HG02571 (cell line): Measurements from ENCODE around the gene TDP1.
"Not testable (repeated sequence)": the region's sequence is repeated elsewhere in the genome, so short reads cannot be mapped to it uniquely, and the experiment has no call there.

Experiments used
- ATAC-seq: cut with Tn5 transposase; IDR thresholded peaks from one replicate; pipeline ENCODE4 v1.9.1; 2021; ENCODE audit warnings: mild to moderate bottlenecking, moderate library complexity; ENCODE audit not compliant: unreplicated experiment

Gene TDP1

GRCh38 chr14:89987161-89987475 lies 31.4 kb downstream of the TDP1 start:
- ATAC-seq, result no peak

GRCh38 chr14:89988787-89989186 lies 33.1 kb downstream of the TDP1 start:
- no peak for ATAC-seq

DNA sequence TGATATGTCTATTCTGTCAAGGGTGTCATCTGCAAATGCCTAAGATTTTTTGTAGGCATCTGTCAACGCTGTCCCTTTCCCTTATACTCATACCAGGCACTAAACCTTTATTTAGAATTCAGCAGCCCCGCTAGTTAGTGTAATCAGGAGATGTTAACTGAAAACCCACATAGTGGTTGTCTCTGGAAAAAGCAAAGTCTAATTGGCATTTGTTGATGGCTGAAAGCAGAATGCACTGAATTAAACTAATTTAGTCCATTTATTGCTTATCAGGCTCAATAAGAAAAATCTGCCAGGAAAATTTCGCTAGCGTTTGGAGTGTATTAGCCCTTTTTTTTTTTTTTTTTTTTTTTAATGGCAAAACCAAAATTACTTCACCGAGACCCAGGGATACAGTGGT lies 34.5 kb downstream of the TDP1 start:
- ATAC-seq, result no peak

DNA sequence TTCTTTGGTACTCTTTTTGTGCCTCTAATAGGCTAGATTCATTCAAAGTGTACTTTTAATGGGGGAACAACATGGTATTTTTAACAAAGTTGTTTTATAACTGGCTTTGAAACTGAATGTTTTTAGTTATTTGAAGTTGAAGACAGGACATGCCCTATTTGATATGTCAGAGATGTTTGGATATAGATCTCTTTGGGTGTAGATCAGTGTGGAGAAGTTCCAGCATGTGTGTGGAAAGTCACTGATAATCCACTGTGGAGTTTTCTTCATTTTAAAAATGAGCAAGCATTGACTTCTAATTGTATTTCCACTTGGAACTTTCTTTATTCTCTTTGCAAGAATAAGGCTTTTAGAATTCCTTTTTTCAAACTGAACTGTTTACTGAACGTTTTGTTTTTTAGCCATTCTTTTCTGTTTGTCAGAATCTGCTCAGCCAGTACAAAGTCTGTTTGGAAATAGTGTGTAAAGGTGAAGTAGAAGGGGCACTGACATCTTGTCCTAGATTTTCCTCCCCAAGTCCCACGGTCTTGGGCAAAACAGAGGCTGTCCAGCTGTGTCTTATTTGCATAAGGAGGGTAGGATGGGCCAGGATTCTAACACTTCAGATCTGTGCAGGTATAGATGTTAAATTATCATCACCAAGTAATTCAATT lies 35.0 kb downstream of the TDP1 start:
- no peak for ATAC-seq

DNA sequence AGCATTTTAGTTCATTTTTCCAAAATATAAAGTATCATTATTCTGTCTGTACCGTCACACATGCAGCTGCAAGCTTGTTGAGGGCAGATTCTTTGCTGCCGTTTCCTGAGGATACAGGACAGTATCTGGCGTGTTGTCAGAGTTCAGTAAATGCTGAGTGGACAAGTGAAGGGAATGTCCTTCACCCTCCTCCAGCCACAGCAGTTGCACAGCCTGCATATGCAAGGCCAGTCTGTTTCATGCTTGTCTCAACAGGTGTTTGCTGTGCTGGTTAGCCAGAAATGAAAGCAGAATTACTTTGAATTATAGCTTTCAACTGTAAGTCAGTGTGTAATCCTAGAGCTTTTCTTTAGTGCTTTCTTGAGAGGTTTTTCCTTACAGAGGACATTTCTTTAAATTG lies 36.5 kb downstream of the TDP1 start:
- no peak for ATAC-seq

- ATAC-seq, result no peak
Measured at GRCh38 chr14:89996963-89997362, 41.2 kb downstream of the TDP1 start.

DNA sequence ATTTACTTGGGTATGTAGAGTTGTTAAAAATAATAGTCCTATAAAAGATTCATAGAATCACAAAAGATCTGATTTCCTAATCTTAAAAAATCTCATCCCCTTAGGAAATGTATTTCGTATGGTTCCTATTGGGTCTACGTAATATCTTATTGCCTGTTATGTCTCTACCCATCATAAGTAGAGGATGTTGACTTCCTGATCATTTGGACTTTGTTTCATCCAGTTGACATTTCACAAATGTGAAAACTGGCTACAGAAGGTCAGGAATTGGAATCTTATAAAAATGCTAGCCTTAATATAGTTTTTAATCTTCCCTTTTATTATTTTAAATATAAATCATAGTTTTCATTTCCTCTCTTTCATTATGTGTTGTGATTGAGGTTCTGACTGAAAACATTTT lies 45.2 kb downstream of the TDP1 start:
- ATAC-seq, result no peak

GRCh38 chr14:90003526-90004307 lies 48.0 kb downstream of the TDP1 start:
- no peak for ATAC-seq

GRCh38 chr14:90005441-90005840 lies 49.7 kb downstream of the TDP1 start:
- no peak for ATAC-seq

DNA sequence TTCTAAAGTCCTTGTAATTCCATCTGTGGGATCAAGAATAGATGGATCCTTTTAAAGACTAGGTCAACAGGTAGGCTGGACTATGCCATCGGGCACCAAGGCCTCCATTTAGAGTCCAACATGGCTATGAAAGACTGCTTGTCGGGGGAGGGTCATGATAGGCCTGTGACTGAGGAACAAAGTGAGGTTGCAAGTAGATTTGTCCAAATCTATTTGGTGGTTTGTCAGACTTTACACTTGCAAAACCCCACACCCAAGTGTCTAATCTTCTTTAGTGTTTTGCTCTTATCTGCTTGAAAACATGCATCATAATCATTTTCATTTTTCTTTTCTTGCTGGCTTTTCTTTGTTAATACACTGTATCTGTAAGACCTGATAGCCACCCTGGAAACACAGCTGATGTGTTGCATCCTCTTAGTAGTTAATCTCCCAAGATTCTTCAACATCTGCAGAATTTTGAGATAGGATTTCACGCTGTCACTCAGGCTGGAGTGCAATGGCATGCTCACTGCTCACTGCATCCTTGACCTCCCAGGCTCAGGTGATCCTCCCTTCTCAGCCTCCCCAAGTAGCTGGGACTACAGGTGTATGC lies 50.3 kb downstream of the TDP1 start:
- ATAC-seq, result no peak

- no peak for ATAC-seq
Measured at GRCh38 chr14:90017371-90017770, 61.6 kb downstream of the TDP1 start.

- no peak for ATAC-seq
Measured at GRCh38 chr14:90019824-90020523, 64.2 kb downstream of the TDP1 start.

DNA sequence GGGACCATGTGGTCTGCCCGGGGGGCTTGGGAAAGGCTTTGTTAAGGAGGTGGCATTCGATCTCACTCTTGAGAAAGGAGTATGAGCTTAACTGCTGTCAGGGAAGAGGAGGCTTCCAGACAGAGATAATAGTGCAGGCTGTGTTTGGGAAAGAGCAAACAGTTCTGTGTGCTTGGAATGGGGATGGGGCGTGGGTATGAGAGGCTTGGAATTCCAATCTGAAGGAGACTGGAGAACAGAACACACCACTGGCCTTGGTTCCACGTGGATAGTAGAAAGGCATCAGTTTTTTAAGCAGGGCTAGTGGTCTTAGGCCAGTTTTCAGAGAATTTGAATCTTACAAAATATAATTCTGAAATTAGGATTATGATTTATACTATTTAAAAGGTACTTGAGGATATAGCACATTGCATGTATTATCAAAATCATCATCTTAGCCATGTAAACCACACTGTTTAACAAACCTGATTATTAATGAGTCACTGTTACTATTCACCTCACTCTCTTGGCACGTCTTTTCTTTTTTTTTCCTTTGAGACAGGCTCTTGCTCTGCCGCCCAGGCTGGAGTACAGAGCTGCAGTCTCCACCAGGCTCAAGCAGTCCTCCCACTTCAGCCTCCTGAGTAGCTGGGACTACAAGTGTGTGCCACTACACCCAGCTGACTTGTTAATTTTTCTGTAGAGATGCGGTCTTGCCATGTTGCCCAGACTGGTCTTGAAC lies 67.6 kb downstream of the TDP1 start:
- no peak for ATAC-seq

- no peak for ATAC-seq
Measured at GRCh38 chr14:90024910-90025309, 69.2 kb downstream of the TDP1 start.

GRCh38 chr14:90026608-90027007 lies 70.9 kb downstream of the TDP1 start:
- not testable (repeated sequence) for ATAC-seq

DNA sequence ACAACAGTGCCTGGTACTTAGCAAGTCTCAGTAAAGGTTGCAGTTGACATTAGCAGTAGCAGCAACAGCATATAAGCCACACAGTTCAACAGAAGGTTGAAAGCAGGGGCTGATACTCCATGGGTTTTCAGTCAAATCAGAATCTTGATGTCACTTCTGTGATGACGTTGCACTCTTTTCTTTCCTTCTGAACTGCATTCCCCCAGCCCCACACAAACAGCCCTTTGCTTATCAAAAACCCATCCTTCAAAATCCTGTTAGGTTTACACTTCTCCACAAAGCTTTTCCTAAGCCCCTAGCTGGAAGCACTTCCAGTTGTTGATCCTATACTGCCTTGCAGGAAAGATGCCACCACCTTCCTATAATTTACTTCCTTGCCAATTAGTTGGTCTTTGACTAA lies 72.1 kb downstream of the TDP1 start:
- no peak for ATAC-seq

GRCh38 chr14:90034156-90034555 lies 78.4 kb downstream of the TDP1 start:
- ATAC-seq, result no peak

DNA sequence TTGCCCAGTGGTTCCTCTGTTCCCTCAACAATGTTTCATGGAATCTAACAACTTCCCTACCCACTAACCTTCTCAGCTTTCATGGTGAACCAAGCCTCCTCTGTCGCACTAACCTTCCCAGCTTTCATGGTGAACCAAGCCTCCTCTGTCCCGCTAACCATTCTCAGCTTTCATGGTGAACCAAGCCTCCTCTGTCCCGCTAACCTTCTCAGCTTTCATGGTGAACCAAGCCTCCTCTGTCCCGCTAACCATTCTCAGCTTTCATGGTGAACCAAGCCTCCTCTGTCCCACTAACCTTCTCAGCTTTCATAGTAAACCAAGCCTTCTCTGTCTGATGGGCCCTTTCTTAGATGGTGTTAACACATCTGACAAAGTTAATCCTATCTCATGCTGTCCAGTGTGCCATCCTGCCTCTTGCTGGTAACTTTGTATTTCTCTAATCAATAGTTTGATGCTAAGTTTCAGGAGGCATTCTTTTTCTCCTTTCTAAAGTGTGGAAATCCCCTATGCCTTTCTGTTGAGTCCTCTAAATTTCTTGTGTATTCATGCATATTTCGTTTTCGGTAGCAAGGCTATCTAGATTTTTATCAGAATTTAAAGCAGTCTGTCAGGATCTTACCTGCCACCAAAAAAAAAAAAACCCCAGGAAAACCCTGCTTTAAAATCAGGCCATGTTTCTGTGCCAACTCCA lies 79.3 kb downstream of the TDP1 start:
- no peak for ATAC-seq

GRCh38 chr14:90039253-90040010 lies 83.7 kb downstream of the TDP1 start:
- no peak for ATAC-seq

DNA sequence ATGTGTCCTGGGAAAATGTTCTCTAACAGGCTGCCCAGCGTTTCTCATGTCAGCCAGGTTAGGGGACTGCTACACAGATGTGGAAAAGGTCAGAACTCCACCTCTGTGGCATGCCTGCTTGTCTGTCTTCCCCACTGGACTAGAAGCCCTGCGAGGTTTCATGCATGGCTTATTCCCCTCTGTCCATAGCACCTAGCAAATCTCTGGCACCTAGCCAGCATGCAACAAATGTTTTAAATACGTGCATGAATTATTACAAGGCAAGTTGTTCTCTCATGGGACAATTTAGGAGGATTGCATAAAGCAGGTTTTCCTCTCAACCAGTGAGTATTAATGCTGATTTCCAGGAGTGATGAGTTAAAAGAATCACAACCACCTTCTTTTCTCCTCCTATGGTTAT lies 84.7 kb downstream of the TDP1 start:
- ATAC-seq, result no peak
